Activated CD4-positive, alpha-beta T cell treated with anti-CD3 and anti-CD28 coated beads for 36 hours (primary cell): ENCODE results near the gene JAZF1. TPM values are rescaled to one million over a fixed set of nuclear protein-coding genes. Genes with fewer than 3 reads are reported as not detected.

Experiments
- ATAC-seq: fragments of 200-7000 bp; cut with Tn5 transposase; one replicate; pipeline ENCODE4 v1.10.0; 2021; ENCODE audit warnings: mild to moderate bottlenecking, moderate library complexity
- CTCF ChIA-PET: fragments of 350-600 bp; sonication (Branson Sonifier 250); formaldehyde crosslinking; loops from one replicate; lab custom pipeline; 2021; ENCODE audit warnings: antibody characterized with exemption; lab: Charles Lee
- POLR2A ChIA-PET: fragments of 350-600 bp; sonication (Branson Sonifier 250); formaldehyde crosslinking; loops from one replicate; lab custom pipeline; 2021; ENCODE audit warnings: antibody characterized with exemption, inconsistent platforms; lab: Charles Lee
- DNase-seq: peaks from one replicate; pipeline ENCODE4 v3.0.0-alpha.2; 2020
- H3K27ac Mint-ChIP-seq: one replicate; pipeline ENCODE4 v1.8.0; 2021; ENCODE audit warnings: mixed read lengths
- H3K27me3 Mint-ChIP-seq: one replicate; pipeline ENCODE4 v1.8.0; 2021; ENCODE audit warnings: mixed read lengths
- H3K36me3 Mint-ChIP-seq: one replicate; pipeline ENCODE4 v1.8.0; 2021; ENCODE audit warnings: low read depth, mixed read lengths
- H3K4me1 Mint-ChIP-seq: one replicate; pipeline ENCODE4 v1.8.0; 2021; ENCODE audit warnings: mixed read lengths
- H3K4me3 Mint-ChIP-seq: one replicate; pipeline ENCODE4 v1.8.0; 2021; ENCODE audit warnings: mild to moderate bottlenecking, moderate library complexity, mixed read lengths
- H3K9me3 Mint-ChIP-seq: one replicate; pipeline ENCODE4 v1.8.0; 2021; ENCODE audit warnings: low read depth, mixed read lengths
- intact Hi-C, 2 experiments: fragments of 100-400 bp; cut with DNase I in 1 of 2; cut with micrococcal nuclease in 1 of 2; formaldehyde crosslinking; loops; one replicate each; pipeline versions ENCODE4 v1.14.2 to v1.15.1; 2022 to 2024; cut with DNase I, micrococcal nuclease
- total RNA-seq, 2 experiments: library from RNA; stranded (reverse); gene quantifications; one replicate each; pipeline ENCODE4 v1.2.3, GENCODE V29; 2021

JAZF1 gene
- 1 to 10 TPM; 5.2 to 6.9 TPM for total RNA-seq

- Mint-ChIP-seq H3K9me3 (no peaks in the 10 kb centered on the region), H3K36me3 (no peaks in the 10 kb centered on the region), H3K27me3 (peaks cover 5% of the 10 kb centered on the region), H3K4me1 (peaks cover 28% of the 10 kb centered on the region), H3K4me3 (peak within 1 kb of the TSS; percentile 78), H3K27ac (peak within 1 kb of the TSS; percentile 79)
- DNase-seq (peak; percentile 66), ATAC-seq (peak; percentile 57)
- ChIA-PET POLR2A (no interaction called here), CTCF (no interaction called here)
- intact Hi-C loops, result no loop called here
Observed at GRCh38 chr7:28180364-28181147, at the start of gene JAZF1. Gene JAZF1 (minus strand): TSS chr7:28180795.

GRCh38 chr7:28230261-28230660, 49.7 kb upstream of the JAZF1 start:
- POLR2A ChIA-PET, result no interaction called here
- DNase-seq (no peak), ATAC-seq (no peak)
- H3K4me1 Mint-ChIP-seq, result no peaks in the 10 kb centered on the region
- intact Hi-C loops, result no loop called here
- CTCF ChIA-PET, result no interaction called here
- H3K36me3 Mint-ChIP-seq, result no peaks in the 10 kb centered on the region
- no peak overlapping the region for H3K4me3 Mint-ChIP-seq
- peaks cover 23% of the 10 kb centered on the region for H3K27me3 Mint-ChIP-seq
- H3K27ac Mint-ChIP-seq, result no peak overlapping the region
- no peaks in the 10 kb centered on the region for H3K9me3 Mint-ChIP-seq

DNA sequence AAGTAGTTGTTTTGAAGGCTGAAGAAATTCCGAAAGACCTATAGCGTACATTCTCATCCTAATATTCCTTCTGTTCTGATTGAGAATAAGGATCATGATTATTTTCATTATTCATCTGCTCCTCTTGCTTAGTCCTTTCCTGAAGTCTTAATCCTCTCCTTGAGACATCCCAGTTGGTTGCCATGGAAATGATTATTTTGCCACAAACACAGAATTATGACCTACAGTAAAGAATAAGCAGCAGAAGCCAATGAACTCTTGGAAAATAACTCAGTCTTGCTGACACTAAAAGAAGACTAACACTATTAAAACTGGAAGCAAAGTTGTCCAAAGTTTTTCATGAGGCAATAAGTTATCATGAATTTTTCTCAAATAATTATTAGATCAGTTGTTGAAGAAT, 47.8 kb upstream of the JAZF1 start:
- CTCF ChIA-PET, result no interaction called here
- DNase-seq, result no peak
- Mint-ChIP-seq H3K9me3 (no peaks in the 10 kb centered on the region), H3K27ac (no peak overlapping the region), H3K36me3 (no peaks in the 10 kb centered on the region), H3K4me1 (no peaks in the 10 kb centered on the region), H3K27me3 (peaks cover 27% of the 10 kb centered on the region), H3K4me3 (no peak overlapping the region)
- intact Hi-C loops, result no loop called here
- POLR2A ChIA-PET, result no interaction called here
- no peak for ATAC-seq

DNA sequence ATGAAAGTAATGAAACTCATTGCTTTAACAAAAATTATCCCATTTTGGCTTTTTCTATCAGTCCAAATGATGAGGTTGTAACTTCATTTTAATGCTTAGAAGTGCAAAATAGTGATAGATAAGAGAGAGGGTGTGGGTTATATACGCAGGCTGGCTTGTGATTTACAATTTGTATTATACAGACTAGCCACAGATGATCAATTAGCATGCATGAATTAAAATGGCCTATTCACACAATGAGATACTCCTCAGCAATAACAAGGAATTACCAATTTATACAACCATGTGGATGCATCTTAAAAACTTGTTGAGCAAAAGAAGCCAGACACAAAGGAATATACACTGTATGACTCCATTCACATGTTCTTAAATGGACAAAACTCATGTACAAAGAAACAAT, 45.4 kb upstream of the JAZF1 start:
- Mint-ChIP-seq H3K4me3 (no peak overlapping the region), H3K27ac (no peak overlapping the region), H3K4me1 (no peaks in the 10 kb centered on the region), H3K9me3 (no peaks in the 10 kb centered on the region), H3K27me3 (peaks cover 21% of the 10 kb centered on the region), H3K36me3 (no peaks in the 10 kb centered on the region)
- ATAC-seq (no peak), DNase-seq (no peak)
- POLR2A ChIA-PET, result no interaction called here
- intact Hi-C loops, result no loop called here
- CTCF ChIA-PET, result no interaction called here

- no peaks in the 10 kb centered on the region for H3K9me3 Mint-ChIP-seq
- DNase-seq (no peak), ATAC-seq (no peak)
- intact Hi-C loops, result no loop called here
- H3K4me3 Mint-ChIP-seq, result no peak overlapping the region
- H3K36me3 Mint-ChIP-seq, result no peaks in the 10 kb centered on the region
- no peak overlapping the region for H3K27ac Mint-ChIP-seq
- CTCF ChIA-PET, result no interaction called here
- H3K4me1 Mint-ChIP-seq, result no peaks in the 10 kb centered on the region
- peaks cover 21% of the 10 kb centered on the region for H3K27me3 Mint-ChIP-seq
- POLR2A ChIA-PET, result no interaction called here
Observed at GRCh38 chr7:28225576-28225975, 45.0 kb upstream of the JAZF1 start.

GRCh38 chr7:28224675-28225074, 44.1 kb upstream of the JAZF1 start:
- intact Hi-C loops, result no loop called here
- POLR2A ChIA-PET, result no interaction called here
- Mint-ChIP-seq H3K4me1 (no peaks in the 10 kb centered on the region), H3K4me3 (no peak overlapping the region), H3K27ac (no peak overlapping the region), H3K9me3 (no peaks in the 10 kb centered on the region), H3K27me3 (peaks cover 18% of the 10 kb centered on the region), H3K36me3 (no peaks in the 10 kb centered on the region)
- CTCF ChIA-PET, result no interaction called here
- ATAC-seq (no peak), DNase-seq (no peak)

DNA sequence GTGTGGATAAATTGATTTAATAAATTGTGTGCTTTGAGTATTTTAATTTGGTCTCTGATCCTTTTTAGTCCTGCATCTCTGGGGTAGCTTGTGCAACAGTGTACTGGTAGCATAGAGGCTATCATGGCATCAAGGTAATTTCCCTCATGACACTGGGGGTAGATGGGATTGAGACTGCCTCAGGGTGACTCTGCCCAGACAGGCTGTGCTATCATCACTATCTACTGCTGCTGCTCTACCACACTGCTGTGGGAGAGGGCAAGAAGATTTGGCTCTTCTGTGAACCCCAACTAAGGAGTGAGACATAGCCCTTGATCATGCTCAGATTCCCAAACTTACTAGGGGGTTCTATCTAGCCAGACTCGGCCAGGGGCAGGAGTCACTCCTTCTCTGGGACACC, 43.6 kb upstream of the JAZF1 start:
- ChIA-PET CTCF (no interaction called here), POLR2A (no interaction called here)
- H3K27ac Mint-ChIP-seq, result no peak overlapping the region
- H3K36me3 Mint-ChIP-seq, result no peaks in the 10 kb centered on the region
- ATAC-seq, result no peak
- no peak overlapping the region for H3K4me3 Mint-ChIP-seq
- no peaks in the 10 kb centered on the region for H3K9me3 Mint-ChIP-seq
- H3K4me1 Mint-ChIP-seq, result no peaks in the 10 kb centered on the region
- intact Hi-C loops, result no loop called here
- H3K27me3 Mint-ChIP-seq, result peaks cover 23% of the 10 kb centered on the region
- DNase-seq, result no peak

DNA sequence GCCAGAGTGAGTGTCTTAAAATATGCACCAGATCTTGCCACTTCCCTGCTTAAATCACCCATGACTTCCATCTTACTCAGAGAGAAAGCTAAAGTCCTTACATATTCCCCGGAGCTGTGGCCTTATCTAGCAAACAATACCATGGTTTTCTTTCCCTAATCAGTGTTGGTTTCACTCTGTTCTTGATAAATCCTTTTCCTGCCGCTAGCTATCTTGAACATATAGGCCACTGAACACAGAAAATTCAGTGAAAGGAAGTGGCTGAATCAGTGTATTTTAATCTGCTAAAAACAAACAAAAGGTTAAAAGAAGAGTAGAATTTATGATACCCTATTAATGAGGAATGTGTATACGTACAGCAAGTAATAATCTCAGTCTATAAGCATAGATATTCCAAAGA, 42.0 kb upstream of the JAZF1 start:
- Mint-ChIP-seq H3K9me3 (no peaks in the 10 kb centered on the region), H3K4me1 (no peaks in the 10 kb centered on the region), H3K36me3 (no peaks in the 10 kb centered on the region), H3K4me3 (no peak overlapping the region), H3K27me3 (peaks cover 22% of the 10 kb centered on the region), H3K27ac (no peak overlapping the region)
- no peak for DNase-seq
- no peak for ATAC-seq
- CTCF ChIA-PET, result interaction anchor here (0.9 to 1.0 kb wide), 2 partner anchors 126 to 704 kb away, joined by 3 to 4 read pairs; no protein-coding TSS in a partner anchor
- POLR2A ChIA-PET, result no interaction called here
- intact Hi-C loops, result no loop called here

DNA sequence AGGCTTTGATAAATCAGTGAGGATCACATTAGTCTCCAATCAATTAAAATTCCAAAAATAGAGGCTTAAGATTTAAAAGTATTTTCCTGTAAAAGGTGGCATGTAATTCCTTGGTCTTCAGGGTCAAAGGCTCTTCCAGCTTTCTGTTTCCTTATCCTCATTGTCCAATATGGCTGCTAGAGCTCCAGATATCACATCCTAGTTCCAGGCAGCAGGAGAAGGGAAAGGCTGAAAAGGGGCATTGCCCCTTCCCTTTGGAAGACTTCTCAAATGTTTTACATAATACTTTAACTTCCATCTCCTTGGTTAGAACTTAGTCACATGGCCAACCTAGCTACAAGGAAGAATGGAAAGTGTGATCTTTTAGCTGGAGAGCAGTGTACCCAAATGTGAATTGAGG, 39.2 kb upstream of the JAZF1 start:
- Mint-ChIP-seq H3K36me3 (no peaks in the 10 kb centered on the region), H3K27ac (no peak overlapping the region), H3K4me3 (no peak overlapping the region), H3K4me1 (no peaks in the 10 kb centered on the region), H3K9me3 (no peaks in the 10 kb centered on the region), H3K27me3 (peaks cover 24% of the 10 kb centered on the region)
- ChIA-PET CTCF (no interaction called here), POLR2A (no interaction called here)
- DNase-seq (no peak), ATAC-seq (no peak)
- intact Hi-C loops, result no loop called here

DNA sequence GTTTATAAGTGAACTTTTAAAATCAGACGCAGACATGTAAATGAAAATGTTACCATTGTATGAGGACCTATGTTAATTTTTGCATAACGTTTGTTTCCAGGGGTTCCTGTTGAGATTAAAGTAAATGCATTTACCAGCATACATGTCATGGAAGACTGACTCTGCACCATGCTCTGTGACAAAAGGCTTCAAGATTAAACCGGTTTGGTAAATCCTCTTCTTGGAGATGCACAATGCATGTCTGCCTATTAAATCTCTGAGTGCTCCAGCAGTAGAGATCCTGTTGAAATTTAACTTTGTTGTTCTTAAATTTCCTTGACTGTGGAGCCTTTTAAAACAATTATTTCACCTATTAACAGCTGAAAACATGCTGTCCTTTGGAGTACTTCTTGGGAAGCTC, 36.5 kb upstream of the JAZF1 start:
- ChIA-PET POLR2A (no interaction called here), CTCF (interaction anchor here (1.1 kb wide), 1 partner anchor 10 kb away, joined by 3 read pairs; no protein-coding TSS in a partner anchor)
- Mint-ChIP-seq H3K9me3 (no peaks in the 10 kb centered on the region), H3K4me3 (no peak overlapping the region), H3K4me1 (no peaks in the 10 kb centered on the region), H3K27me3 (peaks cover 34% of the 10 kb centered on the region), H3K36me3 (no peaks in the 10 kb centered on the region), H3K27ac (no peak overlapping the region)
- intact Hi-C loops, result no loop called here
- ATAC-seq, result no peak
- no peak for DNase-seq

GRCh38 chr7:28211006-28211405, 30.4 kb upstream of the JAZF1 start:
- Mint-ChIP-seq H3K4me3 (no peak overlapping the region), H3K36me3 (peaks cover 13% of the 10 kb centered on the region), H3K9me3 (peaks cover 16% of the 10 kb centered on the region), H3K4me1 (peaks cover 38% of the 10 kb centered on the region), H3K27ac (no peak overlapping the region), H3K27me3 (peaks cover 18% of the 10 kb centered on the region)
- intact Hi-C loops, result no loop called here
- no peak for ATAC-seq
- POLR2A ChIA-PET, result no interaction called here
- peak; percentile 31 for DNase-seq
- CTCF ChIA-PET, result no interaction called here

DNA sequence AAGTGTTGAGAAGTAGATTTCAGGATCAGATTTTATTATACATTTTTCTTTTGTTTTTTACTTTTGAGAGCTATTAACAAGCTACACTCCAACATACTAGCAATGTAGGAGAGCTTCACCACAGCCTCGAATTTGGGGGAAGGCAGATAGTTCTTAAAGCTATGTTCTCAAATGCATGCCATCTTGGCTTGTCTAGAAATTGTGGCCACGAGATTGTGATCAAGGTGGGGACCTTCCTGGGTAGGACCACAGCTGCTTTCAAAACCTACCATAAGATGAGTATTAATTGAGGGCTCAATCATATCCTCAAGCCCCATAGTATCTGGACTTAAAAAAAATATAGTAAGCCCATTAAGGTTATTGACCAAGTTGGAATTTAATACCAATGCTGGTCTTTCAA, 27.9 kb upstream of the JAZF1 start:
- peaks cover 38% of the 10 kb centered on the region for H3K4me1 Mint-ChIP-seq
- H3K27ac Mint-ChIP-seq, result no peak overlapping the region
- no peak overlapping the region for H3K4me3 Mint-ChIP-seq
- ChIA-PET CTCF (interaction anchor here (0.6 to 0.9 kb wide), 2 partner anchors 12 to 125 kb away, joined by 3 to 5 read pairs; no protein-coding TSS in a partner anchor), POLR2A (no interaction called here)
- H3K9me3 Mint-ChIP-seq, result peaks cover 16% of the 10 kb centered on the region
- DNase-seq (no peak), ATAC-seq (no peak)
- intact Hi-C loops, result no loop called here
- H3K36me3 Mint-ChIP-seq, result peaks cover 13% of the 10 kb centered on the region
- peaks cover 7% of the 10 kb centered on the region for H3K27me3 Mint-ChIP-seq
